DOHH2 (cell line): Measurements from ENCODE around the gene TEAD4.

Experiments used
- EZH2phosphoT487 ChIP-seq: fragments of 200-600 bp; sonication (generic); IDR thresholded peaks from 2 replicates; pipeline ENCODE4 v1.6.1; 2017; ENCODE audit warnings: borderline replicate concordance, mild to moderate bottlenecking, antibody characterized with exemption, low read length, moderate library complexity, mixed read lengths
- TF ChIP-seq, protein P1 (sequence below): fragments of 200-600 bp; sonication (generic); IDR thresholded peaks from one replicate; pipeline ENCODE4 v1.5.1; 2014; ENCODE audit warnings: antibody characterized with exemption, mild to moderate bottlenecking, low read depth, low read length; ENCODE audit not compliant: poor library complexity, severe bottlenecking

DNA sequence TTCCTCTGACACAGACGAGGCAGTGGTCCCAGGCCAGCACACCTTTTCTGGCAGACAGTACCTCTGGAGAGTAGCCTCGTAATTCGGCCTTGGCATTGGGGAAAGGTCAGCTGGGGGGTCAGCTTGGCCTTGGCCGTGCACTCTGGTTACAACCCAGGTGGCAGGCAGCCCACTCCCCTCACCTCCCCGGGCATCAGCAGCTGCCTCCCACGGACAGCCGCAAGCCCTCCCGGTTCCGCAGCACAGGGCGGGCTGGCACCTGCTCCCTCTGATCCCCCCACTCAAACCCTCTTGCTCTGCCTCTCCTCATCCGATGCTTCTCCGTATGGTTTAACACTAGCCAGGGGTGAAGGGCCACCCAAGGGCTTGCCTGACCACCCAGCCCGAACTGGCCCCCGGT is 50.6 kb downstream of the TEAD4 start:
- TF ChIP-seq, protein P1, sequence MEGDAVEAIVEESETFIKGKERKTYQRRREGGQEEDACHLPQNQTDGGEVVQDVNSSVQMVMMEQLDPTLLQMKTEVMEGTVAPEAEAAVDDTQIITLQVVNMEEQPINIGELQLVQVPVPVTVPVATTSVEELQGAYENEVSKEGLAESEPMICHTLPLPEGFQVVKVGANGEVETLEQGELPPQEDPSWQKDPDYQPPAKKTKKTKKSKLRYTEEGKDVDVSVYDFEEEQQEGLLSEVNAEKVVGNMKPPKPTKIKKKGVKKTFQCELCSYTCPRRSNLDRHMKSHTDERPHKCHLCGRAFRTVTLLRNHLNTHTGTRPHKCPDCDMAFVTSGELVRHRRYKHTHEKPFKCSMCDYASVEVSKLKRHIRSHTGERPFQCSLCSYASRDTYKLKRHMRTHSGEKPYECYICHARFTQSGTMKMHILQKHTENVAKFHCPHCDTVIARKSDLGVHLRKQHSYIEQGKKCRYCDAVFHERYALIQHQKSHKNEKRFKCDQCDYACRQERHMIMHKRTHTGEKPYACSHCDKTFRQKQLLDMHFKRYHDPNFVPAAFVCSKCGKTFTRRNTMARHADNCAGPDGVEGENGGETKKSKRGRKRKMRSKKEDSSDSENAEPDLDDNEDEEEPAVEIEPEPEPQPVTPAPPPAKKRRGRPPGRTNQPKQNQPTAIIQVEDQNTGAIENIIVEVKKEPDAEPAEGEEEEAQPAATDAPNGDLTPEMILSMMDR = no peak
- TF ChIP-seq EZH2phosphoT487 = no peak
